ENCODE results near the gene ASRGL1.

GRCh38 chr11:62307950-62308349 lies 29.3 kb upstream of the ASRGL1 start:
- no peak for TF ChIP-seq POLR2AphosphoS5 (IDR thresholded peaks at IDR 0.05)
- no peak for TF ChIP-seq EP300 (IDR thresholded peaks at IDR 0.05)
- no peak for TF ChIP-seq CTCF (IDR thresholded peaks at IDR 0.05)
